K562 (cell line): Measurements from ENCODE around the gene TMIGD2. TPM values are rescaled to one million over a fixed set of nuclear protein-coding genes. Genes with fewer than 3 reads are reported as not detected.

Source experiments
- CHCHD3 ChIP-seq: fragments of 250-450 bp; sonication (Bioruptor Pico); IDR thresholded peaks from 2 replicates; pipeline ENCODE4 v2.1.2; 2022; ENCODE audit warnings: mild to moderate bottlenecking
- DEAF1 ChIP-seq: fragments of 450-650 bp; formaldehyde crosslinking; IDR thresholded peaks from 2 replicates; pipeline ENCODE4 v1.4.0; 2020; ENCODE audit warnings: mild to moderate bottlenecking, moderate library complexity
- ELF2 ChIP-seq: fragments of 250-450 bp; sonication (Bioruptor Pico); IDR thresholded peaks from 2 replicates; pipeline ENCODE4 v1.5.0; 2021; ENCODE audit warnings: mild to moderate bottlenecking
- ESRRA ChIP-seq: fragments of 450-650 bp; IDR thresholded peaks from 2 replicates; pipeline ENCODE4 v1.6.1; 2014; ENCODE audit warnings: low read depth, mild to moderate bottlenecking, moderate library complexity, borderline replicate concordance
- EWSR1 ChIP-seq: fragments of 450-650 bp; IDR thresholded peaks from 2 replicates; pipeline ENCODE4 v1.6.1; 2018; ENCODE audit warnings: borderline replicate concordance, mild to moderate bottlenecking, low read depth, moderate library complexity; ENCODE audit not compliant: partially characterized antibody
- GABPB2 ChIP-seq: fragments of 250-450 bp; sonication (Bioruptor Pico); conservative IDR thresholded peaks from 2 replicates; pipeline ENCODE4 v1.5.1; 2021; ENCODE audit warnings: mild to moderate bottlenecking
- HCFC1 ChIP-seq: IDR thresholded peaks from 2 replicates; pipeline ENCODE4 v1.6.1; 2012; ENCODE audit warnings: low read depth, low read length, improper control_type of control experiment
- LCOR ChIP-seq: sonication (generic); formaldehyde crosslinking; IDR thresholded peaks from 2 replicates; pipeline ENCODE4 v1.8.0; 2022; ENCODE audit warnings: mild to moderate bottlenecking, missing genetic modification reagents
- NFE2L1 ChIP-seq: fragments of 450-650 bp; IDR thresholded peaks from 2 replicates; pipeline ENCODE4 v1.6.1; 2016; ENCODE audit warnings: missing genetic modification characterization, low read depth, mild to moderate bottlenecking, missing compliant biosample characterization, moderate library complexity, borderline replicate concordance
- PHF8 ChIP-seq: fragments of 200-600 bp; sonication (generic); IDR thresholded peaks from 2 replicates; pipeline ENCODE4 v1.6.1; 2012; ENCODE audit warnings: mixed run types, mild to moderate bottlenecking, inconsistent platforms, low read length, moderate library complexity, borderline replicate concordance
- PRDM10 ChIP-seq: fragments of 450-650 bp; IDR thresholded peaks from 2 replicates; pipeline ENCODE4 v1.6.1; 2018; ENCODE audit not compliant: partially characterized antibody
- SAP30 ChIP-seq: fragments of 200-600 bp; sonication (generic); IDR thresholded peaks from 2 replicates; pipeline ENCODE4 v1.6.1; 2012; ENCODE audit warnings: borderline replicate concordance, low read depth, mild to moderate bottlenecking, moderate library complexity, low read length, control low read depth, inconsistent platforms; ENCODE audit not compliant: insufficient read depth, poor library complexity, severe bottlenecking
- SIX5 ChIP-seq, 2 experiments: IDR thresholded peaks; 2 replicates each; pipeline ENCODE4 v1.6.1; 2011; ENCODE audit warnings: low read length in 2 of 2, borderline replicate concordance in 1 of 2, low read depth in 1 of 2, mild to moderate bottlenecking in 1 of 2, moderate library complexity in 1 of 2; ENCODE audit not compliant: insufficient read depth in 1 of 2
- THRAP3 ChIP-seq: fragments of 450-650 bp; IDR thresholded peaks from 2 replicates; pipeline ENCODE4 v1.6.1; 2016; ENCODE audit warnings: mild to moderate bottlenecking, inconsistent platforms, borderline replicate concordance
- ZNF583 ChIP-seq: fragments of 250-450 bp; sonication (Bioruptor Pico); IDR thresholded peaks from 2 replicates; pipeline ENCODE4 v1.4.0; 2020
- polyA plus RNA-seq, 8 experiments: library from polyadenylated mRNA; depleted of rRNA in 4 of 8; stranded (reverse) in 5 of 8; unstranded in 3 of 8; fragments of >200 nt; fragmentation: Nextera tagmentation in 2 of 8; fragmentation: Illumina TruSeq in 1 of 8; extraction: Ambion mirVana in 2 of 8; extraction: Trizol in 1 of 8; gene quantifications; 2 replicates each; pipeline versions ENCODE4 v1.2.1 to v1.2.3, GENCODE V29; 2011 to 2014; ENCODE audit warnings: inconsistent platforms in 1 of 8, missing spikeins in 1 of 8
- total RNA-seq, 7 experiments: library from RNA; depleted of rRNA in 6 of 7; stranded (reverse); fragments of >200 nt in 6 of 7; fragmentation: Illumina TruSeq in 2 of 7; extraction: Trizol in 2 of 7; gene quantifications; 2 replicates each; pipeline versions ENCODE4 v1.2.1 to v1.2.3, GENCODE V29; 2011 to 2021; ENCODE audit warnings: low replicate concordance in 1 of 7
- TF ChIP-seq, protein P1 (sequence below): sonication (generic); formaldehyde crosslinking; IDR thresholded peaks from 2 replicates; pipeline ENCODE4 v1.8.0; 2022; ENCODE audit warnings: mild to moderate bottlenecking, missing genetic modification reagents

TMIGD2 gene
- total and polyA plus RNA-seq, 9 of the 15 experiments (the other 6 are each of a cell fraction or from before 2014, with no cell fraction given) = not detected

DNA sequence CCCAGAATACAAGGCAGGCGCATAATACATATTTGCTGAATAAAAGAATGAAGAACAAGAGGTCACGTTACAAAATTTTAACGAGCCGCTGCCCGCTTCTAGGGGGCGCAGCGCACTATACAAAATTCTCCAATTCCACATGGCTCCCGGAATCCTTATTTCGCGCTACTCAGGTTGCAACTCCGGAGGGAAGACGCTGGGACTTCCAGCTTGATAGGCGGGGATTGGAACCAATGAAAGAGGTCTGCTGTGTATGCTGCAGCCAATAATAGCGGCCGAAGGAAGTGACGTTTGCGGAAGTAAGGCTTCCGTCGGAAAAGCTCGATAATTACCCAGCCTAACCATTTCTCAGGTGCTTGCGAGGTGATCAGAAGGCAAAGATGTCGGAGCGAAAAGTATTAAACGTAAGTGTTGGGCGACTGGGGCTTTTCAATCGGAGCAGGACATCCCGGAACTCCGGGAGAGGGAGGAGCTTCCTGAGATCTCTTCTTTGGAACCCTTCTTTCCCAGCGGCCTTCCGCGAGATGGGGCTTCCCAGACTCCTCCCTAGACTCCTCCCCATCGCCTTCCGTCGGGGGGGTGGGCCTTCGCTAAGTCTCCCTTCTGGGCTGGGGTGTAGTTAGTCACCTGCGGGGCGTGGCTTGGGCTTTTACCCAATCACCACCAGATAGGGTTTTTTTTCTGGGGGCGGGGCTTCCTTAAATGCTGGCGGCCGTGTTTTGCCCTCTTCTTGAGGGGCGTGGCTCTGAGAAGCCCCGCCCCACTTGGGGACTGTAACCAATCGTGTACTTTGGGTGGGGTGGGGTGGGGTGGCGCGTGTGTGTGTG, 55.2 kb downstream of the TMIGD2 start, which contains the start of gene YJU2 (continued):
- TF ChIP-seq GABPB2 (CRISPR knock-in tag) (no peak), LCOR (CRISPR knock-in tag) (peak; percentile 47; the same call in 1 of the 2 replicates), DEAF1 (CRISPR knock-in tag) (no peak), PHF8 (peak; percentile 91), ZNF583 (CRISPR knock-in tag) (0 out of 2 replicates have a peak, but pooled peaks have one; percentile 53), THRAP3 (no peak), NFE2L1 (tag) (no peak), HCFC1 (peak; percentile 87), SAP30 (peak; percentile 79), SIX5 (IDR thresholded peaks at IDR 0.05; ENCODE audit: borderline replicate concordance in 1 of 2, insufficient read depth in 1 of 2, low read depth in 1 of 2, low read length in 2 of 2) (peak; percentile 49 to 60; a peak in 3 of 4 replicates), EWSR1 (no peak), ESRRA (0 out of 2 replicates have a peak, but pooled peaks have one; percentile 48), ELF2 (CRISPR knock-in tag) (peak; percentile 99), PRDM10 (peak; percentile 93), CHCHD3 (CRISPR knock-in tag) (0 out of 2 replicates have a peak, but pooled peaks have one; percentile 42)
- TF ChIP-seq, protein P1, sequence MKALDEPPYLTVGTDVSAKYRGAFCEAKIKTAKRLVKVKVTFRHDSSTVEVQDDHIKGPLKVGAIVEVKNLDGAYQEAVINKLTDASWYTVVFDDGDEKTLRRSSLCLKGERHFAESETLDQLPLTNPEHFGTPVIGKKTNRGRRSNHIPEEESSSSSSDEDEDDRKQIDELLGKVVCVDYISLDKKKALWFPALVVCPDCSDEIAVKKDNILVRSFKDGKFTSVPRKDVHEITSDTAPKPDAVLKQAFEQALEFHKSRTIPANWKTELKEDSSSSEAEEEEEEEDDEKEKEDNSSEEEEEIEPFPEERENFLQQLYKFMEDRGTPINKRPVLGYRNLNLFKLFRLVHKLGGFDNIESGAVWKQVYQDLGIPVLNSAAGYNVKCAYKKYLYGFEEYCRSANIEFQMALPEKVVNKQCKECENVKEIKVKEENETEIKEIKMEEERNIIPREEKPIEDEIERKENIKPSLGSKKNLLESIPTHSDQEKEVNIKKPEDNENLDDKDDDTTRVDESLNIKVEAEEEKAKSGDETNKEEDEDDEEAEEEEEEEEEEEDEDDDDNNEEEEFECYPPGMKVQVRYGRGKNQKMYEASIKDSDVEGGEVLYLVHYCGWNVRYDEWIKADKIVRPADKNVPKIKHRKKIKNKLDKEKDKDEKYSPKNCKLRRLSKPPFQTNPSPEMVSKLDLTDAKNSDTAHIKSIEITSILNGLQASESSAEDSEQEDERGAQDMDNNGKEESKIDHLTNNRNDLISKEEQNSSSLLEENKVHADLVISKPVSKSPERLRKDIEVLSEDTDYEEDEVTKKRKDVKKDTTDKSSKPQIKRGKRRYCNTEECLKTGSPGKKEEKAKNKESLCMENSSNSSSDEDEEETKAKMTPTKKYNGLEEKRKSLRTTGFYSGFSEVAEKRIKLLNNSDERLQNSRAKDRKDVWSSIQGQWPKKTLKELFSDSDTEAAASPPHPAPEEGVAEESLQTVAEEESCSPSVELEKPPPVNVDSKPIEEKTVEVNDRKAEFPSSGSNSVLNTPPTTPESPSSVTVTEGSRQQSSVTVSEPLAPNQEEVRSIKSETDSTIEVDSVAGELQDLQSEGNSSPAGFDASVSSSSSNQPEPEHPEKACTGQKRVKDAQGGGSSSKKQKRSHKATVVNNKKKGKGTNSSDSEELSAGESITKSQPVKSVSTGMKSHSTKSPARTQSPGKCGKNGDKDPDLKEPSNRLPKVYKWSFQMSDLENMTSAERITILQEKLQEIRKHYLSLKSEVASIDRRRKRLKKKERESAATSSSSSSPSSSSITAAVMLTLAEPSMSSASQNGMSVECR (CRISPR knock-in tag) = peak; percentile 54; the same call in 1 of the 2 replicates
